ENCODE measurements around the gene MGA.

Gene MGA

DNA sequence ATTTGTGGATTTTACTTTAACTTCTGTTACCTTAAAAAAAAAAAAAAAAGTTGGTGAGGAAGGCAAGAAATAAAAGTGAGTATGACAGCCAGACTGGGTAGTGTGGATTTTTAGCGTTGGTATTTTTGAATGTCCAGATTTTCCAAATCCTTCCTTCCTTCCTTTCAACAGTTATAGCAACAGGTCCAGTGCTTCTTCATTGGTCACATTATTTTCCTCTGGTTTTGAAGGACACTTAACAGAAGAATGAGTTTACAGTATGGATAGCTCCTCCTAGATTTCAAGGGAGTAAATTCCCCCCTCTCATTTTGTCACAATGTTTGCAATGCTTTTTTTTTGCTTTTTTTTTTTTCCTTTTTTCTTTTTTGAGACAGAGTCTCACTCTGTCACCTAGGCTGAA is 120.5 kb downstream of the MGA start:
- no peak for DNase-seq (ENCODE audit: low read depth)
- TF ChIP-seq CTCF (IDR thresholded peaks at IDR 0.05; ENCODE audit: control insufficient read depth, insufficient read depth, low read depth, low read length, missing control alignments): no peak

GRCh38 chr15:41782371-41783282 is 122.4 kb downstream of the MGA start:
- H3K4me3 ChIP-seq (ENCODE audit: control insufficient read depth, low read depth, low read length): no peak overlapping the region
- DNase-seq (ENCODE audit: low read depth): no peak
- TF ChIP-seq CTCF (IDR thresholded peaks at IDR 0.05; ENCODE audit: control insufficient read depth, insufficient read depth, low read depth, low read length, missing control alignments): no peak

More for the DNA sequence above, 120.5 kb downstream of the MGA start:
- no peak overlapping the region for H3K4me3 ChIP-seq (ENCODE audit: control insufficient read depth, low read depth, low read length)

DNA sequence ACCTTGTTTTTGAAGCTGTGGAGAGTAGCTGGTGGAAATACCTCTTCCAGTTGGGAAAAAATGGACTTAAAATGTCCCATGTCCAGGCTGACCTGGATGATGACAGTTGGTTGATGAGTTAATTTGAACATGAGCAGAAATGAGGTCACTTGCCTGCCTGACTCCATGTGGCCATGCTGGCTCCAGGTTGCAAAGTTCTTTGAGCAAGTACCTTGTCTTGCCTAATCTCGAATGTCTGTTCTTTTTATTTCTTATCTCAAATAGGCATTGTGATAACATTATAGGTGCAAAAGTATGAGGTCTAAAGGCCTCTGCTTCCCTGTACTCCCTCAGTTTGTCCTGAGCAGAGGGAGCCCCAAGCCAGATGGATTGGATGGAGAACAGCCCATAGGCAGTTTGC is 123.1 kb downstream of the MGA start:
- no peak for TF ChIP-seq CTCF (IDR thresholded peaks at IDR 0.05; ENCODE audit: control insufficient read depth, insufficient read depth, low read depth, low read length, missing control alignments)
- no peak overlapping the region for H3K4me3 ChIP-seq (ENCODE audit: control insufficient read depth, low read depth, low read length)
- DNase-seq (ENCODE audit: low read depth): no peak

DNA sequence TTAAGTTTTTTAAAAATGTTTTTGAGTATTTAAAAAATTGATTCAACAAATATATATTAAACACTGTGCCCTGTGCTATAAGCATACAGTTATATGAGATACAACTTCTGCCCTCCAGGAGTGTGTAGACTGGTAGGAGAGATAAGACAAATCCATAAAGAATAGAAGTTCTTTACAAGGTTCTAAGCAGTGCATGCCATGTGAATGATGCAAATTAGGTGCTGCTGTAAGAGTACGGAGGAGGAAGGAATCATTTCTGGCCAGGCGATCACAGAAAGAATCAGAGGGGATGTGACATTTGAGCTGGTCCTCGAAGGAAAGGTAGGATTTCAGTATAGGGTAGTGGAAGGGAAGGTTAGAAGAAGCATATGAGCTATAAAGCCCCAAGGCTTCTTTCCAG is 128.1 kb downstream of the MGA start:
- no peak for TF ChIP-seq CTCF (IDR thresholded peaks at IDR 0.05; ENCODE audit: control insufficient read depth, insufficient read depth, low read depth, low read length, missing control alignments)
- H3K4me3 ChIP-seq (ENCODE audit: control insufficient read depth, low read depth, low read length): no peak overlapping the region
- no peak for DNase-seq (ENCODE audit: low read depth)

- no peak overlapping the region for H3K4me3 ChIP-seq (ENCODE audit: control insufficient read depth, low read depth, low read length)
- DNase-seq (ENCODE audit: low read depth): no peak
- TF ChIP-seq CTCF (IDR thresholded peaks at IDR 0.05; ENCODE audit: control insufficient read depth, insufficient read depth, low read depth, low read length, missing control alignments): no peak
These were observed 129.0 kb downstream of the MGA start for GRCh38 chr15:41789236-41789635.

- DNase-seq (ENCODE audit: low read depth): no peak
- H3K4me3 ChIP-seq (ENCODE audit: control insufficient read depth, low read depth, low read length): no peak overlapping the region
- TF ChIP-seq CTCF (IDR thresholded peaks at IDR 0.05; ENCODE audit: control insufficient read depth, insufficient read depth, low read depth, low read length, missing control alignments): no peak
These were observed 129.5 kb downstream of the MGA start for GRCh38 chr15:41789662-41790061.

All from AG09309 (cell line).